Muscle layer of duodenum (tissue), 2 donors: Measurements from ENCODE around the gene HTR1B.

Experiments
- H3K27ac ChIP-seq: one replicate; pipeline ENCODE4 v1.7.0; 2013; ENCODE audit warnings: mild to moderate bottlenecking, low read length
- H3K27me3 ChIP-seq: one replicate; pipeline ENCODE4 v1.7.0; 2013; ENCODE audit warnings: low read depth, mild to moderate bottlenecking, control low read depth, low read length
- H3K36me3 ChIP-seq, 2 donors: one replicate each; pipeline ENCODE4 v1.7.0; 2013; ENCODE audit warnings: low read length in 2 of 2, control low read depth in 1 of 2, mild to moderate bottlenecking in 1 of 2; ENCODE audit not compliant: insufficient read depth in 2 of 2, control insufficient read depth in 1 of 2
- H3K4me1 ChIP-seq, 2 donors: one replicate each; pipeline ENCODE4 v1.7.0; 2013; ENCODE audit warnings: low read length in 2 of 2, mild to moderate bottlenecking in 2 of 2, control low read depth in 1 of 2, moderate library complexity in 1 of 2; ENCODE audit not compliant: insufficient read depth in 2 of 2, control insufficient read depth in 1 of 2
- H3K4me3 ChIP-seq, 2 donors: one replicate each; pipeline ENCODE4 v1.7.0; 2013; ENCODE audit warnings: low read length in 2 of 2, low read depth in 1 of 2, mild to moderate bottlenecking in 1 of 2
- H3K9me3 ChIP-seq, 2 donors: one replicate each; pipeline ENCODE4 v1.7.0; 2013; ENCODE audit warnings: low read length in 2 of 2, control low read depth in 1 of 2, mild to moderate bottlenecking in 1 of 2; ENCODE audit not compliant: control insufficient read depth in 1 of 2
- donor health status: healthy.

The HTR1B gene

DNA sequence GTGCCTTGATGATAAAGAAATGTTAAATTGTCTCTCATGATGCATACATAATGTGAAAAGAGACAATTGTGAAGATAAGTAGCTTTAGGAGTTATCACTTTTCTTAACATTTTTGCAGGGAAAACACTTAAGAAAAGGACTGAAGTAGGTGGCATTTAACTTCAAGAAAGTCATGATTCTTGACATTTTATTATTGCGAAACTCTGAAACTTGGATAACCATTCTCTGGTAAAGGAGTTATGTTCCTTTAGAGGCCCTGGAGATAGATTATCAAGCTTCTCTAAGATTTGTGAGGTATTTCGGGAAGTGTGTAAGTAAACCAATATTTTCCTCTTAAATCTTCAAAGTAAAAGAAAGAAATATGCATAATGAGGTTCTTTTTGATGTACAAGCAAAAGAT, 38.5 kb downstream of the HTR1B start:
- Histone ChIP-seq H3K36me3 (no peaks in the 10 kb centered on the region), H3K9me3 (no peaks in the 10 kb centered on the region), H3K4me1 (no peaks in the 10 kb centered on the region), H3K4me3 (no peak overlapping the region), H3K27me3 (no peaks in the 10 kb centered on the region), H3K27ac (no peak overlapping the region)

DNA sequence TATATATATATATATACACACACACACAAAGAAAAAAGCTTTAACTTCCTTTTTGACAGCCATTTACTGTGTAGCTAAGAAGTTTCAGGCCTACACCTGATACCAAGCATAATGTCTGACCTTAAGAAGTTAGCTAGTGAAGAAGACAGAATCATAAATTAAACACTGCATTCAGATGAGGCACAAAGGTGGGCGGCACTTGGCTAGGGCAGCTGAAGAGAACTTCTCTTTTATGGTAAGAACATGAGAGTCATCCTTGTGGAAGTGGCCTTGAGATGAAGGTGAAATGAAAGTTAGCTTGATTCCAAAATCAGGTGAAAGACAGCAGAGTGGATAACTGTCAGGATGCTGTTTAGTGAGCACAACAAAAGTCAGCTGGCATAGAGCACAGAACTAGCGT, 46.5 kb downstream of the HTR1B start:
- Histone ChIP-seq H3K27ac (no peak overlapping the region), H3K9me3 (no peaks in the 10 kb centered on the region), H3K4me1 (no peaks in the 10 kb centered on the region)

DNA sequence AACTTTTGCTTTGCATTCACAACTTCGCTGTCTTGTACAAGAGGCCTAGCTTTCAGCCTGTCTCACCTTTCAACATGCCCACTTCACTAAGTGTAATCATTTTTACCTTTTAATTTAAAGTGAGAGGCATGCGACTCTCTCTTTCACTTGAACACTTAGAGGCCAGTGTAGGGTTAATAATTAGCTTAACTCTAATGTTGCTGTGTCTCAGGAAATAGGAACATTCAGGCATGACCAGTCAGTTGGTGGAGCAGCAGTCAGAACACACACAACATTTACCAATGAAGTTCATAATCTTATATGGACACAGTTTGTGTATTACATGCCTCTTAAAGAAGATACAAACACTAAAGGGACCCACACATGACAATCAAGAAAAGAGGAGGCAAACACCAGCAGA, 47.6 kb downstream of the HTR1B start:
- Histone ChIP-seq H3K36me3 (no peaks in the 10 kb centered on the region), H3K9me3 (no peaks in the 10 kb centered on the region), H3K27ac (no peak overlapping the region)

More for the DNA sequence above, 46.5 kb downstream of the HTR1B start:
- Histone ChIP-seq H3K36me3 (no peaks in the 10 kb centered on the region), H3K4me3 (no peak overlapping the region), H3K27me3 (no peaks in the 10 kb centered on the region)

More for the DNA sequence above, 47.6 kb downstream of the HTR1B start:
- Histone ChIP-seq H3K27me3 (no peaks in the 10 kb centered on the region), H3K4me3 (no peak overlapping the region), H3K4me1 (no peaks in the 10 kb centered on the region)
